Inflammatory macrophage (primary cell): ENCODE data around the gene GPLD1.
"Not testable (repeated sequence)": the region's sequence is repeated elsewhere in the genome, so short reads cannot be mapped to it uniquely, and the experiment has no call there.

ENCODE experiments used
- DNase-seq, 2 donors: peaks; one replicate each; pipeline ENCODE4 v3.0.0-alpha.2; 2020 to 2022

Gene GPLD1

DNA sequence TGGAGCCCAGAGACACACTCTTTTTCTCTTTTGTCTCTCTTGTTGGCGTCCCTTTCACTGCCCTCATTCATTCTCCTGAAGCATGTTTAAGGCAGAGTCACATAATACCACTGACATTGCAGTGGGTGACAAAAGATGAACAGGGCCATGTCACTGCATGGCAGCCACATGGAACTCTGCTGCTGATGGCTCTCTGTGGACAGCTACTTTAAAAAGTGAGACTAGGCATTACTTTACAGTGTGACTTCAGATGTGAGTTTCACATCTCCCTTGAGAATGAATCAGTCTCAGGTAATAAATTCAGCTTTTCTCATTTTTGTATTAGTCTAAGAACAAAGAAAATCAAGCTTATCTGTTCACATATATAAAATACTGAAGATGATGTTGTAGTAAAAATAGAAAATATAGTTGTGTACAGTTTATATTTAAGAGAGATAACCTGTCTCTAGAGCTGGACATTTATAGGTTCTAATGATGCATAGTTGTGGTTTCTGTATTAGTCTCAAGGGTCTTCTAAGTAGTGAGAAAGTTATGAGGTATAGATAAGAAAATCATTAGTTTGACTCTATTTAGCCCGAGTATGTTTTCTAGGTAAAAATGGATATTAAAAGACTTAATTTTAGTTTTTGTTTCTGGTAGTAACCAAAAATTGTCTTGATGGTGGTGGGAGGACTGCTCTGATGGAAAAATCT is 80.5 kb downstream of the GPLD1 start:
- DNase-seq, result no peak

DNA sequence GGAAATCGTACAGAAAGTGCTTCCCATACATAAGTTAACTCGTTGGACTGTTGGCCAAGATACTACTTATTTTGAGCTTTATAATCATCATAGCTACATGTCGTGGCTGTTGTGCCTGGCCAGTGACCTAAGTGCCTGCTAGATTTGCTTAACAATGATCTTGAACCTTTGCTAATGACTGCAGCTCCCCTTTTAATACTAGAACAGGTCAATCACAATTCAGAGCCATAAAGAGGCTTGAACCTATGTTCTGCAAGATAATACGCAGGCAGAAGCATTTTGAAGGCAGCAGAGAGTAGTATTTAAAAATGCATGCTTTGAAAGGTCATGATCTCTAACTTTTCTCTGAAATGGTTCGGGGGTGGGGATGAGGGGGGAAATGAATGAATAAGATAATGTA is 84.1 kb downstream of the GPLD1 start:
- no peak for DNase-seq

DNA sequence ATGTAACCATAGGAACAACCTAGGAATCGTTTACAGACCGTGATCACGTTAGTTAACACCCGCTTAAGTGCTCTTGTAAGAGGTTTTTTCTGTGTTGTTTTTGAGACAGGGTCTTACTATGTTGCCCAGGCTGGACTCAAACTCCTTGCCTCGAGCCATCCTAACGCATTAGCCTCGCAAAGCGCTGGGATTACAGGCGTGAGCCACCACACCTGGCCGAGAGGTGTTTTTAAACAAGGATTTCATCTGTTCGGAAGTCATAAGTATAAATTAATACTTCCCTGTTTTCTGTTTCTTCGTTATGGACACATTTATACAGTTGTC is 85.9 kb downstream of the GPLD1 start:
- DNase-seq, result no peak

DNA sequence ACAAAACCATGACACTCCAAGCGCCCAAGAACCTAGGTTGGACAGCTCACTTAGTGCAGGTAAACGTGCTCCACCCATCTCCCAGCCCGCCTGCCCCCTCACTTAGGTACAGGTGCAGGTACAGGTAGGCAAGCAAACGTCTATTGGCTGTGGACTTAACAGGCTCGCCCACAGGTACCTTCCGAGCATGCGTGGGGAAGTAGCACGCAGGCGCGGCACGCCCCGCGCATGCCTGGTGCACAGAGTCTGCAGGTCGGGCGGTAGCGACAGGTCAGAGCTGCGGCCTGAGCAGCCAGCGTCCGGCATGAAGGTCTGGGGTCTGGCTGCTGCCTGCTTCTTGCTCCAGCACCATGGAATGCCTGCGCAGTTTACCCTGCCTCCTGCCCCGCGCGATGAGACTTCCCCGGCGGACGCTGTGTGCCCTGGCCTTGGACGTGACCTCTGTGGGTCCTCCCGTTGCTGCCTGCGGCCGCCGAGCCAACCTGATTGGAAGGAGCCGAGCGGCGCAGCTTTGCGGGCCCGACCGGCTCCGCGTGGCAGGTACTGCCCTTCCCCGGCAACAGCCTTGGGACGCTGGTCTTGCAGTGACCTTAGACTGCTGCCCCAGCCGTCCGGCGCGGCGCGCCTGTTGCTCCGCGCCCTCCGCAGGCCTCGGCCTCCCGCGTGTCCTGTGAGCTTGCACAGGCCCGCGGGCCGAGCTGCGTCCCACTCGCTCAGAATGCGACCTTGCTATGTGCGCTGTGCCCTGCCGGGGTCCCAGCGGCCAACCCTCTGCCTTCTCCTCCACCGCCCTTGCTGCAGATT is 86.5 kb downstream of the GPLD1 start, which contains the start of gene MRS2:
TSS of gene MRS2 (plus strand) at position 240 of the 804 bp plus-strand sequence. CDS start at position 351, 111 bp downstream.
- peak; percentile 76 to 90 for DNase-seq

DNA sequence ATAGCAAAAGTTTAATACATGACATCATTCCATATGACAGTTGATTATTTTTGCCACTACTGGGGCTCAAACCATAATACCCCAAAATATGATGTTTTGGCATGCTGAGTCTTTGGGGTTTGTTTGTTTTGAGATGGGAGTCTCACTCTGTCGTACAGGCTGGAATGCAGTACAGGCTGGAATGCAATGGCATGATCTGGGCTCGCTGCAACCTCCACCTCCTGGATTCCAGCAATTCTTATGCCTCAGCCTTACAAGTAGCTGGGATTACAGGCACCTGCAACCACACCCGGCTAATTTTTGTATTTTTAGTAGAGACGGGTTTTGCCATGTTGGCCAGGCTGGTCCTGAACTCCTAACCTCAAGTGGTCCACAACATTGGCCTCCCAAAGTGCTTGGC is 87.9 kb downstream of the GPLD1 start:
- DNase-seq, result no peak

DNA sequence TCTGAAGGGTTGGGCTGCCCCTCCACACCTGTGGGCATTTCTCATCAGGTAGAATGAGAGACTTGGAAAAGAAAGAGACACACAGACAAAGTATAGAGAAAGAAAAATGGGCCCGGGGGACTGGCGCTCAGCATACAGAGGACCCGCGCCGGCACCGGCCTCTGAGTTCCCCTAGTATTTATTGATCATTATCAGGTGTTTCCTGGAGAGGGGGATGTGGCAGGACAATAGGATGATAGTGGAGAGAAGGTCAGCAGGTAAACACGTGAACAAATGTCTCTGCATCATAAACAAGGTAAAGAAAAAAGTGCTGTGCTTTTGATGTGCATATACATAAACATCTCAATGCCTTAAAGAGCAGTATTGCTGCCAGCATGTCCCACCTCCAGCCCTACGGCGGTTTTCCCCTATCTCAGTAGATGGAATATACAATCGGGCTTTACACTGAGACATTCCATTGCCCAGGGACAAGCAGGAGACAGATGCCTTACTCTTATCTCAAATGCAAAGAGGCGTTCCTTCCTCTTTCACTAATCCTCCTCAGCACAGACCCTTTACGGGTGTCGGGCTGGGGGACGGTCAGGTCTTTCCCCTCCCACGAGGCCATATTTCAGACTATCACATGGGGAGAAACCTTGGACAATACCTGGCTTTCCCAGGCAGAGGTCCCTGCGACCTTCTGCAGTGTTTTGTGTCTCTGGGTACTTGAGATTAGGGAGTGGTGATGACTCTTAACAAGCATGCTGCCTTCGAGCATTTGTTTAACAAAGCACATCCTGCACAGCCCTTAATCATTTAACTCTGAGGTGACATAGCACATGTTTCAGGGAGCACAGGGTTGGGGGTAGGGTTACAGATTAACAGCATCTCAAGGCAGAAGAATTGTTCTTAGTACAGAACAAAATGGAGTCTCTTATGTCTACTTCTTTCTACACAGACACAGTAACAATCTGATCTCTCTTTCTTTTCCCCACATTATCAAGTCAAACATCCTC is 89.0 kb downstream of the GPLD1 start:
- not testable (repeated sequence) for DNase-seq

DNA sequence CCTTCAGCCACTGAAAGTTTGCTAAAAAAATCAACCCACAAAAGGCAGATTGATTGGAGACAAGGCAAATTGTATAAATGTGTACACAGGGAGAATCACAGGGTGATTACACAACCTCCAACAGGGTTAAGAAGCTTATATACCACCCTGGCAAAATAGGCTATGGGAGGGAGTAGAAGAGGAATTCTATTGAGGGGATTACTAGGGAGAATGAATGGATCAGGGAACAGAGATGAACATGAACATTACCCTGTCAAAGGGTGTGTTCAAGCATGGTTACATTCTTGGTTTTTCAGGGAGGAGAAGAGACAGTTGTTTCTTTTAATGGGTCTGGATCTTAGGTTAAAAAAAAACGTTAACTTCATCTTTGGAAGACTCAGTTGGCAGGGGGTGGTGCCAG is 91.7 kb downstream of the GPLD1 start:
- DNase-seq, result peak; percentile 18 to 43

DNA sequence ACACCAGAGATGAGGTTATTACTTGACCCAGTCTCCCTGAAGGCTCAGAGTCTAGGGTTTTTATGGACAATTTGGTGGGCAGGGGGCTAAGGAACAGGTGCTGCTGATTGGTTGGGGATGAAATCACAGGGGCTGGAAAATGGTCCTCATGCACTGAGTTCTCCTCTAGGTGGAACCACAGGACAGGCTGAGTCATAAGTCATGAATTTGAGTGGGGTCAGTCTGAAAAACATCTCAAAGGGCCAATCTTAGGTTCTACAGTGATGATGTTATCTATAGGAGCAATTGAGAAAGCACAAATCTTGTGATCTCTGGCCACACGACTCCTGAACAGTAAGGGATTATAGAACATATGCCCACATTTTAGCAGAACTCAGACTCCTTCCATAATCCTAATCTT is 92.6 kb downstream of the GPLD1 start:
- DNase-seq, result peak; percentile 59 to 74

DNA sequence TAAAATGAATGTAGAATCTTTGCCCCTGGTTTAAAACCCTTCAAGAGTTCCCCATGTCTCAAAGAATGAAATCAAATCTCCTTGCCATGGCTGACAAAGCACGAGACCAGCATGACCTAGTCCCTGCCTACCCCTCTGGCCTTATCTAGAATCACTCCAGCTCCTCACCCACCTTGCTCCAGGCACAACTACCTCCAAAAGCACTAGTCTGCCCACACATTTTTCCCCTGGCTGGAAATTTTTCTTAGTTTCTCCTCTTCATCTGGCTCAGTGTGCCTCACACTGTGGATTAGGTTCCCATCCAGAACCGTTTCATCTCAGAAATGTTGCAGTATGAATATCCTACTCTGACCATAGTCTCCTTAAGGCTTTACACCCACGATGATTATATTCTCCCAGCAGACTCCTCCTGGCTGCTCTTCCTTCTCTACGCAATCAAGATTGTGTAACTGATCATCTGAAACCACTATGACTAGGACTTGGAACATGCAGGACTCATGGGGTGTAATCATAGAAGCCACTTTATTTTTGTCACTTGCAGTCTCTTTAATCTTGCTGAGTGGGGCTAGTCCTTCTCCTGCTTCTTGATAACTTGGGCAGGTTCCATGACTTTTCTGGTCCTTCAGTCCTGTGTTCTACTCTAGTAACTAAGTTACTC is 94.5 kb downstream of the GPLD1 start:
- DNase-seq, result peak; percentile 91 to 92

DNA sequence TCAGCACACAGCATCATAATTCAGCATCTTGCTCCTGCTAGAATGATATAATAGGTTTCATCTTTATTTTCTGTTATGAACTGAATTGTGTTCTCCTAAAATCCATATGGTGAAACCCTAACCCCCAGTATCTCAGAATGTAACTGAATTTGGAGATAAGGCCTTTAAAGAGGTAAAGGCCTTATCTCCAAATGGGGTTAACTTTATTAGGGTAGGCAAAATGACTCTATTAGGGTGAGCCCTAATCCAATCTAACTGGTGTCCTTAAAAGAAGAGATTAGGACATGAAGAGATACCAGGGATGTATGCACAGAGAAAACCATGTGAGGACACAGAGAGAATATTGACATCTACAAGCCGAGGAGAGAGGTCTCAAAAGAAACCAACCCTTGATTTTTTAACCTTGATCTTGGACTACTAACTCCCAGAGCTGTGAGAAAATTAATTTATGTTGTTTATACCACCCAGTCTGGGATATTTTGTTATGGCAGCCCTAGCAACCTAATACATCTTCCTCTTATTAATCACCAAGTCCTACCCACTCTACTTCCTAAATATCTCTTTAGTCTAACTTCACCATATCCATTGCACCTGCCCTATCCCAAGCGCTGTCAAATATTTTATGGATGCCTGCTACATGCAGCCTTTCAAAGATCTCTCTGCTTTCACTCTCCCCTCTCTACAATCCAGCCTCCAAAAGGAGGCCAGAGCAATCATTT is 95.2 kb downstream of the GPLD1 start:
- peak; percentile 34 to 37 for DNase-seq

DNA sequence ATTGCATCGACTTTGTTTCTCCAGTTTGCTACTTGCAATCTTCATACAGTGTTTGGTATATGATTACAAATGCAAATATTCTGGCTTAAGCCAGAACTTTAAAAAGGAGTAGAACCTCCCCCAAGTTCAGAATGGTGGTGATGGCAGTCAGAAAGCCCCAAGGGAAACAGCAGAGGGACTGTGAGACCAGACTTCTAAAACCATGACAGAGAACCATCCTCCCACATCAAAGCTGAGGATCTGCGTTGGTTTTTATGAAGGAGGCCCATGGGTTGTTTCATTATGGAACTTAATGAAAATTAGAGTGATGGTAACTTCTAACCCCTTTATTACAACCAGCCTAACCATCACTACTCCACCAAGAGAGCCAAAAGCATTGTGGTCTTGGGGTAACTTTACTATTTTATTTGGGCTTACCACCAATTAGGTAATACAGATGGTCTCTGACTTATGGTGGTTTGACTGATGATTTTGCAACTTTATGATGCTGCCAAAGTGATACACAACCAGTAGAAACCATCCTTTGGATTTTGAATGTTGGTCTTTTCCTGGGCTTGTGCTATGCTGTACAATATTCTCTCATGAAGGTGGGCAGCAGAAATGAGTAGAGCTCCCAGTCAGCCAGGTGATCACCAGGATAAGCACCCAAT is 97.5 kb downstream of the GPLD1 start:
- no peak for DNase-seq

DNA sequence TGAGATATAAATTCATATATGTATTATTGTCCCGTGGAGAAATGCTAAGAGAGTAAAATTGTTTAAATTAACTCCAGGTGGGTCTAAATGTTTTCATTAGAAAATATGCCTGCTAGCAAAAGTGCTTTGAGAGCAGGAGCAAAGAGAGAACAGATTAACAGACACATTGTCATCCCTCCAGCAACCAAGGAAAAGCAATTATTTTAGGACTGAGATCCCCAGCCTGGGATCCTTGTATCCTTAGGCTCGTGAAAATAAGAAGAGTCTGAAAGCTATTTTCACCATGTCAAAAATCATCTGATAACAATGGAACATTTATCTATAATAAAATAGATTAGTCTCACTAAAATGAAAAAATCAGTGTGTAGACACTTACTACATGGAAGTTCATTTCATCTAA is 98.2 kb downstream of the GPLD1 start:
- no peak for DNase-seq

DNA sequence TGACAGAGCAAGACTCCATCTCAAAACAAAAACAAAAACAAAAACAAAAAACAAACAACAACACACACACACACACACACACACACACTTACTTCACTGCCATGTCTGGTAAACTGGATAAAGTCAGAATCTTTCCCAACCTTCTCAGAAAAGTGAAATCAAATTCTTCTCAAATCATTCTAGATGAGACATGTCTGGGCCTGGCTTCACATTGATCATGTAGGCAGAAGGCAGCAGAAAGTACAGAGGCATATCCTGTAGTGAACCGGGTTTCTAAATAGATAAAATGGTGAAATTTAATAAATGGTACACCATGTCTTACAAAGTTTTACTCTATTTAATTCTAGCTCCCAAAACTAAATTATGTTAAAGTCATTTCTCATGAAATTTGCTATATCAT is 101.6 kb downstream of the GPLD1 start:
- no peak for DNase-seq

DNA sequence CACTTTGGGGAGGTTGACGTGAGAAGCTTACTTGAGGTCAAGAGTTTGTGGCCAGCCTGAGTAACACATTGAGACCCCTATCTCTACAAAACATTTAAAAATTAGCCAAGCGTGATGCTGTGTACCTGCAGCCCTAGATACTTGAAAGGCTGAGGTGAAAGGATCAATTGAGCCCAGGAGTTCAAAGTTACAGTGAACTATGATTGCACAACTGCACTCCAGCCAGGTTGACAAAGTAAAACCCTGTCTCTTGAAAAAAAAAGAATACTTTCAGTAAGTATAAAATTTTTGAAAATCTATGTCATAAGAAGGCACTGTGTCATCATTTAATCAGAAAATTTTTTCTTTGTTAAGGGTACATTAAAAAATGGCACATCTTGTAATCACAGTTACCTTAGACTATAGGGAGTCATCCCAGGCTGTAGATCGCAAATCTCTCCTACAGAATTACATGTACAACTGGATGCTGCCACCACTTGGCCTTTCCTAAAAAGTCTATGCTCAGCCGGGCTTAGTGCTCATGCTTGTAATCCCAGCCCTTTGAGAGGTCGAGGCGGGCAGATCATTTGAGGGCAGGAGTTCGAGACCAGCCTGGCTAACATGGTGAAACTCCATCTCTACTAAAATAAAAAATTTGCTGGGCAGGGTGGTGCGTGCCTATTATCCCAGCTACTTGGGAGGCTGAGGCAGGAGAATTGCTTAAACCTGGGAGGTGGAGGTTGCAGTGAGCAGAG is 103.7 kb downstream of the GPLD1 start:
- no peak for DNase-seq

DNA sequence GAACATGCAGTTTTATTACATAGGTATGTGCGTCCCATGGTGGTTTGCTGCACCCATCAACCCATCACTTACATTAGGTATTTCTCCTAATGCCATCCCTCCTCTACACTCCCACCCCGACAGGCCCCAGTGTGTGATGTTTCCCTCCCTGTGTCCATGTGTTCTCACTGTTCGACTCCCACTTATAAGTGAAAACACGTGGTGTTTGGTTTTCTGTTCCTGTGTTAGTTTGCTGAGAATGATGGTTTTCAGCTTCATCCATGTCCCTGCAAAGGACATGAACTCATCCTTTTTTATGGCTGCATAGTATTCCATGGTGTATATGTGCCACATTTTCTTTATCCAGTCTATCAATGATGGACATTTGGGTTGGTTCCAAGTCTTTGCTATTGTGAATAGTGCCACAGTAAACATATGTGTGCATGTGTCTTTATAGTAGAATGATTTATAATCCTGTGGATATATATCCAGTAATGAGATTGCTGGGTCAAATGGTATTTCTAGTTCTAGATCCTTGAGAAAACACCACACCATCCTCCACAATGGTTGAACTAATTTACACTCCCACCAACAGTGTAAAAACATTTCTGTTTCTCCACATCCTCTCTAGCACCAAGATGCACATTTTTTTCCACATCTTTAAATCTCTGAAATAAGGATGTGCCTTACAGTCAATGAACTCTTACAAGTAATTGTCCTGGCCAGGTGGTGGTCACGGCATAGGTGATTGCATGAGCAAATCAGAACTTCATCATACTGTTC is 104.8 kb downstream of the GPLD1 start:
- not testable (repeated sequence) for DNase-seq

DNA sequence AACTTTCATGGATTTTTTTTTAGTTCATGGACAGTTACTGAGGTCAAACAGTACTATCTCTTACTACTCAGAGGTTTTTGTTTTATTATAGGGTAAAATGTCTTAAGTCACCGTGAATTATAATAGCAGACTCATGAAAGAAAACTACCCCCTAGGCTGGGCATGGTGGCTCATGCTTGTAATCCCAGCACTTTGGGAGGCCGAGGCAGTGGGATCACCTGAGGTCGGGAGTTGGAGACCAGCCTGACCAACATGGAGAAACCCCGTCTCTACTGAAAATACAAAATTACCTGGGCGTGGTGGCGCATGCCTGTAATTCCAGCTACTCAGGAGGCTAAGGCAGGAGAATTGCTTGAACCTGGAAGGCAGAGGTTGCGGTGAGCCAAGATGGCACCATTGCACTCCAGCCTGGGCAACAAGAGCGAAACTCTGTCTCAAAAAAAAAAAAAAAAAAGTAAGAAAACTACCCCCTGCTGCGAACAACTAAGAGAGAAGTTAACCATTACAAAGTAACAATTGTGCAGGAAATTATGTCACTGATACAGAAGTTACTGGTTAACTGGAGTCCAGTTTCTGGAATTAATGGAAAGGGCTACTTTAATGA is 106.4 kb downstream of the GPLD1 start:
- not testable (repeated sequence) for DNase-seq

DNA sequence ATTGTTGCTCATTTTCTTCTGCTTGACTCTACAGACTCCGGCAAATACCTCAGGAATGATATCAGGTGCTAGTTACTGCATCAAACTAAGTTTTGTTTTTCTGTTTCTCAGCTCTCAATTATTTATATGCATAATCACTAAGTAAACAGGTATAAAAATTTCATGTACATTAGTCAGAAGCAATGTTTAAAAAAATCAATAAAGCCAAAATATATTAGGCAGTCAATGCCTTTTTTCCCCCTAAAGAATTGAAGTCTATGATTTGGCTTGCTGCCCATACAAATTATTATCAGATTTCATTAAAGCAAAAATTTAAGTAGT is 107.2 kb downstream of the GPLD1 start:
- no peak for DNase-seq

DNA sequence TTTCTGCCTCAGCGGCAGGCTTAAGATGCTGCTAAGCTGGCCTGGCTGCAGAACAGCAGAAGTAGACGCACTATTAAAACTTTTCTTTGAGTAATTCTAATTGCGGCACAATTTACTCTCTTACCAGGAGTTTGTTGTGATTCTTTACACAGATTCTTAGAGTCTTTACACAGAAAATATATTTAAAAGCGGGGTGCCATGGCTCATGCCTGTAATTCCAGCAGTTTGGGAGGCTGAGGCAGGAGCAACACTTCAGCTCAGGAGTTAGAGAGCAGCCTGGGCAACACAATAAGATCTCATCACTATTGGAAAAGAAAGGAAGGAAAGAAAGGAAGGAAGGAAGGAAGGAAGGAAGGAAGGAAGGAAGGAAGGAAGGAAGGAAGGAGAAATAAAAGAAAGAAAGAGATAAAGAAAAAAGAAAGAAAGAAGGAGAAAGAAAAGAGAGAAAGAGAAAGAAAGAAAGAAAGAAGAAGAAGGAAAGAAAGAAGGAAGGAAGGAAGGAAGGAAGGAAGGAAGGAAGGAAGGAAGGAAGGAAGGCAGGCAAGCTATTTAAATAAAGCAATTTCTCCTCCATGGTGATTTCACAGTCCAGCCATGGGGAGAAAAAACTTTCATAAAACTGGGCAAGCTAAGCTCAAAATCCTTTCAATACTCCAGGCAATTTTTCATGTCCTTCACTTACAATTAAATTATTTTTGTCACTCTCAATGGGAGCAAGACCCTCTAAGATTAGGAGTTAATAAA is 107.7 kb downstream of the GPLD1 start:
- DNase-seq, result no peak
